K562 (cell line): Measurements from ENCODE around the gene SH3BP5L. TPM values are rescaled to one million over a fixed set of nuclear protein-coding genes. Genes with fewer than 3 reads are reported as not detected.

ENCODE experiments used
- ADNP ChIP-seq: fragments of 200-800 bp; sonication (Bioruptor generic); IDR thresholded peaks from 2 replicates; pipeline ENCODE4 v1.6.1; 2016; ENCODE audit warnings: missing genetic modification characterization, missing compliant biosample characterization
- ARID2 ChIP-seq: fragments of 450-650 bp; IDR thresholded peaks from 2 replicates; pipeline ENCODE4 v1.6.1; 2017; ENCODE audit warnings: antibody characterized with exemption, mild to moderate bottlenecking
- ASH1L ChIP-seq: fragments of 450-650 bp; IDR thresholded peaks from 2 replicates; pipeline ENCODE4 v1.6.1; 2018; ENCODE audit warnings: borderline replicate concordance, mild to moderate bottlenecking, low read depth; ENCODE audit not compliant: partially characterized antibody
- BMI1 ChIP-seq: fragments of 150-350 bp; IDR thresholded peaks from 2 replicates; pipeline ENCODE4 v1.6.1; 2014; ENCODE audit warnings: low read length
- BRF2 ChIP-seq: IDR thresholded peaks from 3 replicates; pipeline ENCODE4 v1.6.1; 2011; ENCODE audit warnings: borderline replicate concordance, mild to moderate bottlenecking; ENCODE audit not compliant: insufficient read length, insufficient read depth
- CEBPB ChIP-seq: fragments of 450-650 bp; IDR thresholded peaks from 2 replicates; pipeline ENCODE4 v1.6.1; 2016; ENCODE audit warnings: missing genetic modification characterization, missing compliant biosample characterization
- CHD2 ChIP-seq: IDR thresholded peaks from 2 replicates; pipeline ENCODE4 v1.6.1; 2011; ENCODE audit warnings: low read depth, low read length
- CXXC5 ChIP-seq: fragments of 250-450 bp; sonication (Bioruptor Pico); IDR thresholded peaks from 2 replicates; pipeline ENCODE4 v1.8.0; 2022; ENCODE audit warnings: inconsistent platforms, mild to moderate bottlenecking, moderate library complexity
- E2F3 ChIP-seq: fragments of 250-450 bp; sonication (Bioruptor Pico); IDR thresholded peaks from 2 replicates; pipeline ENCODE4 v1.4.0; 2020; ENCODE audit warnings: mild to moderate bottlenecking
- ELK3 ChIP-seq: fragments of 450-650 bp; formaldehyde crosslinking; IDR thresholded peaks from 2 replicates; pipeline ENCODE4 v1.4.0; 2020; ENCODE audit warnings: mild to moderate bottlenecking
- EZH2 ChIP-seq: IDR thresholded peaks from 2 replicates; pipeline ENCODE4 v1.6.1; 2012; ENCODE audit warnings: low read depth, mild to moderate bottlenecking, inconsistent platforms, low read length, borderline replicate concordance
- HNRNPUL1 ChIP-seq: fragments of 200-400 bp; formaldehyde crosslinking; IDR thresholded peaks from 2 replicates; pipeline ENCODE4 v1.6.1; 2017; ENCODE audit warnings: low read length
- KLF10 ChIP-seq: fragments of 250-450 bp; sonication (Bioruptor Pico); IDR thresholded peaks from 2 replicates; pipeline ENCODE4 v1.6.1; 2021; ENCODE audit warnings: matching md5 sums
- MCM5 ChIP-seq: fragments of 450-650 bp; IDR thresholded peaks from 2 replicates; pipeline ENCODE4 v1.6.1; 2016; ENCODE audit warnings: low read depth
- POLR2AphosphoS5 ChIP-seq: IDR thresholded peaks from 2 replicates; pipeline ENCODE4 v1.6.1; 2011; ENCODE audit warnings: mild to moderate bottlenecking, low read depth, low read length, moderate library complexity; ENCODE audit not compliant: control insufficient read depth, insufficient read depth
- SP1 ChIP-seq: sonication (generic); formaldehyde crosslinking; IDR thresholded peaks from 2 replicates; pipeline ENCODE4 v1.8.1; 2022; ENCODE audit warnings: mild to moderate bottlenecking, missing genetic modification reagents
- SPI1 ChIP-seq: IDR thresholded peaks from 2 replicates; pipeline ENCODE4 v1.6.1; 2011; ENCODE audit warnings: low read depth, low read length, control low read depth, borderline replicate concordance
- TBL1XR1 ChIP-seq, 2 experiments: IDR thresholded peaks; 2 replicates each; pipeline ENCODE4 v1.6.1; 2012; ENCODE audit warnings: improper control_type of control experiment in 2 of 2, low read length in 2 of 2, mild to moderate bottlenecking in 1 of 2
- polyA plus RNA-seq, 8 experiments: library from polyadenylated mRNA; depleted of rRNA in 4 of 8; stranded (reverse) in 5 of 8; unstranded in 3 of 8; fragments of >200 nt; fragmentation: Nextera tagmentation in 2 of 8; fragmentation: Illumina TruSeq in 1 of 8; extraction: Ambion mirVana in 2 of 8; extraction: Trizol in 1 of 8; gene quantifications; 2 replicates each; pipeline versions ENCODE4 v1.2.1 to v1.2.3, GENCODE V29; 2011 to 2014; ENCODE audit warnings: inconsistent platforms in 1 of 8, missing spikeins in 1 of 8
- total RNA-seq, 7 experiments: library from RNA; depleted of rRNA in 6 of 7; stranded (reverse); fragments of >200 nt in 6 of 7; fragmentation: Illumina TruSeq in 2 of 7; extraction: Trizol in 2 of 7; gene quantifications; 2 replicates each; pipeline versions ENCODE4 v1.2.1 to v1.2.3, GENCODE V29; 2011 to 2021; ENCODE audit warnings: low replicate concordance in 1 of 7
- TF ChIP-seq, protein P1 (sequence below): fragments of 250-450 bp; sonication (Bioruptor Pico); IDR thresholded peaks from 2 replicates; pipeline ENCODE4 v1.8.0; 2022; ENCODE audit warnings: inconsistent platforms
- TF ChIP-seq, protein P2 (sequence below): fragments of 250-450 bp; sonication (Bioruptor Pico); IDR thresholded peaks from 2 replicates; pipeline ENCODE4 v1.9.0; 2021; ENCODE audit warnings: mild to moderate bottlenecking, inconsistent platforms
- TF ChIP-seq, protein P3 (sequence below), 2 experiments: fragments of 450-650 bp in 1 of 2; sonication (generic) in 1 of 2; formaldehyde crosslinking in 1 of 2; IDR thresholded peaks in 1 of 2; conservative IDR thresholded peaks in 1 of 2; 2 replicates each; pipeline versions ENCODE4 v1.6.1 to v1.8.1; 2016 to 2023; ENCODE audit warnings: mild to moderate bottlenecking in 2 of 2, moderate library complexity in 2 of 2, inconsistent platforms in 1 of 2, missing genetic modification reagents in 1 of 2

Gene SH3BP5L
- total and polyA plus RNA-seq, 9 of the 15 experiments (the other 6 are each of a cell fraction or from before 2014, with no cell fraction given) = 1.9 to 26.5 (median 15.8) TPM

DNA sequence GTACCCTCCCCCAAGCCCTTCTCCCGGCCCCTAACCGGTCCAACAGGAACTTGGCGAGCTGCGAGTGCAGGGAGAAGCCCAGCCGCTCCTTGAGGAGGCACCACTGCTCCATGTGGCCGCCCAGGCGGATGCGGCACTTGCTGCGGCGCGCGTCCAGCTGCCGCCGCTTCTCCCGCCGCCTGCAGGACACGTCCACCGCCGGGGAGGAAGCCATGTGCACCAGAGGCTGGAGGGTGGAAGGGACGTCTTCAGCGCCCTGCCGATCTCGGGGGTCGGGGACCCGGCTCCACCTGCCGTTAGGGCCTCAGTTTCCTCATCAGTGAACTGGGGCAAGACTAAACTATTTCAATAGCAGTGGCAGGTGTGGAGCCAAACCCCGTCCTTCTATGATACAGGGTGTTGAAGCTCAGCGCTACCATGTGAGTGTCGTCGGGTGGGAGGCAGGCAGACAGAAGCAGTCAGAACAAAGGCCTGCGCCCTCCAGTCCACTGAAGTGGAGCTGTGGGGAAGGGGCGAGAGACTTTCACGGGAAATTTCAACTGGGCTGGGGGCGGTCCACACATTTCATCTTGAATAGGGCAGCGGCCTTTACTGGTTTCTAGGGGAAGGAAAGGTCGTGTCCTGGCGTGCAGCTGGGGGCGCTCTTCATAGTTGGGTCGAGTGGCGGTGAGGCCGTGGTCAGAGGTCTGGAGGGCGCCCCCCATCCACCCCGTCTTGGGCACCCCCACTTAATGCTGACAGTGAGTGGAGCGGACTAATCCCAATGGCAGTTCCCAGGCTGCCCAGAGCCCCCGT is 32.6 kb upstream of the SH3BP5L start (continued):
- TF ChIP-seq, protein P1, sequence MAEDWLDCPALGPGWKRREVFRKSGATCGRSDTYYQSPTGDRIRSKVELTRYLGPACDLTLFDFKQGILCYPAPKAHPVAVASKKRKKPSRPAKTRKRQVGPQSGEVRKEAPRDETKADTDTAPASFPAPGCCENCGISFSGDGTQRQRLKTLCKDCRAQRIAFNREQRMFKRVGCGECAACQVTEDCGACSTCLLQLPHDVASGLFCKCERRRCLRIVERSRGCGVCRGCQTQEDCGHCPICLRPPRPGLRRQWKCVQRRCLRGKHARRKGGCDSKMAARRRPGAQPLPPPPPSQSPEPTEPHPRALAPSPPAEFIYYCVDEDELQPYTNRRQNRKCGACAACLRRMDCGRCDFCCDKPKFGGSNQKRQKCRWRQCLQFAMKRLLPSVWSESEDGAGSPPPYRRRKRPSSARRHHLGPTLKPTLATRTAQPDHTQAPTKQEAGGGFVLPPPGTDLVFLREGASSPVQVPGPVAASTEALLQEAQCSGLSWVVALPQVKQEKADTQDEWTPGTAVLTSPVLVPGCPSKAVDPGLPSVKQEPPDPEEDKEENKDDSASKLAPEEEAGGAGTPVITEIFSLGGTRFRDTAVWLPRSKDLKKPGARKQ (CRISPR knock-in tag) = no peak
- no peak for TF ChIP-seq BRF2
- TF ChIP-seq, protein P2, sequence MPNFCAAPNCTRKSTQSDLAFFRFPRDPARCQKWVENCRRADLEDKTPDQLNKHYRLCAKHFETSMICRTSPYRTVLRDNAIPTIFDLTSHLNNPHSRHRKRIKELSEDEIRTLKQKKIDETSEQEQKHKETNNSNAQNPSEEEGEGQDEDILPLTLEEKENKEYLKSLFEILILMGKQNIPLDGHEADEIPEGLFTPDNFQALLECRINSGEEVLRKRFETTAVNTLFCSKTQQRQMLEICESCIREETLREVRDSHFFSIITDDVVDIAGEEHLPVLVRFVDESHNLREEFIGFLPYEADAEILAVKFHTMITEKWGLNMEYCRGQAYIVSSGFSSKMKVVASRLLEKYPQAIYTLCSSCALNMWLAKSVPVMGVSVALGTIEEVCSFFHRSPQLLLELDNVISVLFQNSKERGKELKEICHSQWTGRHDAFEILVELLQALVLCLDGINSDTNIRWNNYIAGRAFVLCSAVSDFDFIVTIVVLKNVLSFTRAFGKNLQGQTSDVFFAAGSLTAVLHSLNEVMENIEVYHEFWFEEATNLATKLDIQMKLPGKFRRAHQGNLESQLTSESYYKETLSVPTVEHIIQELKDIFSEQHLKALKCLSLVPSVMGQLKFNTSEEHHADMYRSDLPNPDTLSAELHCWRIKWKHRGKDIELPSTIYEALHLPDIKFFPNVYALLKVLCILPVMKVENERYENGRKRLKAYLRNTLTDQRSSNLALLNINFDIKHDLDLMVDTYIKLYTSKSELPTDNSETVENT (CRISPR knock-in tag) = peak; percentile 69; the same call in 1 of the 2 replicates
- TF ChIP-seq E2F3 (CRISPR knock-in tag) = peak; percentile 71; the same call in 1 of the 2 replicates
- TF ChIP-seq ELK3 (CRISPR knock-in tag) = no peak
- TF ChIP-seq EZH2 = no peak
- TF ChIP-seq SPI1 = no peak
- TF ChIP-seq CEBPB (tag) = no peak
- TF ChIP-seq MCM5 = no peak
- TF ChIP-seq KLF10 = no peak
- TF ChIP-seq BMI1 = no peak
- TF ChIP-seq, protein P3, sequence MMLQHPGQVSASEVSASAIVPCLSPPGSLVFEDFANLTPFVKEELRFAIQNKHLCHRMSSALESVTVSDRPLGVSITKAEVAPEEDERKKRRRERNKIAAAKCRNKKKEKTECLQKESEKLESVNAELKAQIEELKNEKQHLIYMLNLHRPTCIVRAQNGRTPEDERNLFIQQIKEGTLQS (IDR thresholded peaks at IDR 0.05) = no peak
- TF ChIP-seq, protein P3 (CRISPR knock-in tag; conservative IDR thresholded peaks at IDR 0.05) = no peak
- TF ChIP-seq SP1 (CRISPR knock-in tag) = peak; percentile 58; the same call in 1 of the 2 replicates
- TF ChIP-seq HNRNPUL1 = no peak
- no peak for TF ChIP-seq POLR2AphosphoS5
- 0 out of 4 replicates have a peak, but pooled peaks of 1 of the 2 experiments have one; percentile 7 for TF ChIP-seq TBL1XR1 (IDR thresholded peaks at IDR 0.05; ENCODE audit: low read length in 2 of 2)
- no peak for TF ChIP-seq ADNP
- no peak for TF ChIP-seq ASH1L
- peak; percentile 85 for TF ChIP-seq CXXC5 (CRISPR knock-in tag)
- TF ChIP-seq CHD2 = no peak
- no peak for TF ChIP-seq ARID2
